C4-2B (cell line): ENCODE measurements around the gene STEAP2.

Experiments used
- ZFX ChIP-seq: fragments of 450-650 bp; IDR thresholded peaks from 2 replicates; pipeline ENCODE4 v1.6.1; 2017
- TF ChIP-seq, protein P1 (sequence below): fragments of 450-650 bp; conservative IDR thresholded peaks from 2 replicates; pipeline ENCODE4 v1.5.1; 2017; ENCODE audit warnings: mild to moderate bottlenecking

DNA sequence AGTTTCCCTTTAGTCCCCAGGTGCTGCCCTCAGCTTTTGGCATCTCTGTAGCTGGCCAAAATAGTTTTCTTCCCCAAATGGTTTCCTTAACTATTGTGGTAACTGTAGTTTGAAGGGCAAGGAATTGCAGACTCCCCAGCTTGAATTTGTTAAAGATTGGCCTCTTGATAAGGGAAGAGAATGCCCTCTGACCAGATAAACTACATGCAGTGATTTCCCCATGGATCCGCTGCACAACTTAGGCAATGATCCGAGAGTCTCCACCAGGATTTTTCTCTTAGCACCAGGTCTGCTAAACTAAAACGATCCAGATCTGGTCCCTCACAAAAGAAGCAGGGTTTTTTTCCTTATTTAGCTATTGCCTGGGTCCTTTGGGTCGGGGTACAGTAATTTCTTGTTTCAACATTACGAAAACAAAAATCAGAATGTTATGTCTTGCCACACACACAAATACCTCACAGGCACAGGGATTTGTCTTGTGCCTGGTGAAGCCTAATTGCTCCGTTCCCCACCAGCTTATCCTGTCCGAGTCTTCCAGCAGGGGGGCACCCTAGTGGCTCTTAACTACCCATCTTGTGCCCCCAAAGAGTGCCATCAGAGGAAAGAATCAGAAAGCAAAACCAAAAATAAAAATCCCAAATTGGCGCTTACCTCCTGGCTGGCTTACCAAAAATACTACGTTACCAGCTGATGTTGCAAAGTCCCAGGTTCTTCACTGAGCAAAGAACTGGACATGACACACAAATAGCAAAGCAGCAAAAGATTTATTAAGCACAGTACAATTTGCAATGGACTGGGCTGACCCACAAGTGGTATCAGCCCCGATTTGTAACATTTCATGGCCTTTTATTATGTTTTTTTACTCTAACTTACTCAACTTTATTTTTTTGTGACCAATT is 16.4 kb upstream of the STEAP2 start:
- TF ChIP-seq, protein P1, sequence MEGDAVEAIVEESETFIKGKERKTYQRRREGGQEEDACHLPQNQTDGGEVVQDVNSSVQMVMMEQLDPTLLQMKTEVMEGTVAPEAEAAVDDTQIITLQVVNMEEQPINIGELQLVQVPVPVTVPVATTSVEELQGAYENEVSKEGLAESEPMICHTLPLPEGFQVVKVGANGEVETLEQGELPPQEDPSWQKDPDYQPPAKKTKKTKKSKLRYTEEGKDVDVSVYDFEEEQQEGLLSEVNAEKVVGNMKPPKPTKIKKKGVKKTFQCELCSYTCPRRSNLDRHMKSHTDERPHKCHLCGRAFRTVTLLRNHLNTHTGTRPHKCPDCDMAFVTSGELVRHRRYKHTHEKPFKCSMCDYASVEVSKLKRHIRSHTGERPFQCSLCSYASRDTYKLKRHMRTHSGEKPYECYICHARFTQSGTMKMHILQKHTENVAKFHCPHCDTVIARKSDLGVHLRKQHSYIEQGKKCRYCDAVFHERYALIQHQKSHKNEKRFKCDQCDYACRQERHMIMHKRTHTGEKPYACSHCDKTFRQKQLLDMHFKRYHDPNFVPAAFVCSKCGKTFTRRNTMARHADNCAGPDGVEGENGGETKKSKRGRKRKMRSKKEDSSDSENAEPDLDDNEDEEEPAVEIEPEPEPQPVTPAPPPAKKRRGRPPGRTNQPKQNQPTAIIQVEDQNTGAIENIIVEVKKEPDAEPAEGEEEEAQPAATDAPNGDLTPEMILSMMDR = no peak
- no peak for TF ChIP-seq ZFX
